Adipocyte (in vitro differentiated cells): Measurements from ENCODE around the gene LAMP5.

Source experiments
- DNase-seq: peaks from one replicate; pipeline ENCODE4 v3.0.0-alpha.2; 2015; ENCODE audit warnings: low read depth
- H3K27me3 ChIP-seq: replicated peaks from 2 replicates; pipeline ENCODE4 v1.7.0; 2013; ENCODE audit warnings: mild to moderate bottlenecking, low read length, moderate library complexity; ENCODE audit not compliant: control insufficient read depth, insufficient read depth
- H3K36me3 ChIP-seq: 2 replicates; pipeline ENCODE4 v1.7.0; 2013; ENCODE audit warnings: low read length, mild to moderate bottlenecking, moderate library complexity; ENCODE audit not compliant: control insufficient read depth, insufficient read depth, severe bottlenecking
- H3K4me1 ChIP-seq: 2 replicates; pipeline ENCODE4 v1.7.0; 2013; ENCODE audit warnings: mild to moderate bottlenecking, low read length, moderate library complexity; ENCODE audit not compliant: control insufficient read depth, insufficient read depth
- H3K4me3 ChIP-seq: 2 replicates; pipeline ENCODE4 v1.7.0; 2013; ENCODE audit warnings: mild to moderate bottlenecking, low read length, moderate library complexity
- H3K9ac ChIP-seq: 2 replicates; pipeline ENCODE4 v1.7.0; 2013; ENCODE audit warnings: mild to moderate bottlenecking, low read length, moderate library complexity
- H3K9me3 ChIP-seq: 2 replicates; pipeline ENCODE4 v1.7.0; 2013; ENCODE audit warnings: mild to moderate bottlenecking, low read length, moderate library complexity; ENCODE audit not compliant: control insufficient read depth

LAMP5 gene

DNA sequence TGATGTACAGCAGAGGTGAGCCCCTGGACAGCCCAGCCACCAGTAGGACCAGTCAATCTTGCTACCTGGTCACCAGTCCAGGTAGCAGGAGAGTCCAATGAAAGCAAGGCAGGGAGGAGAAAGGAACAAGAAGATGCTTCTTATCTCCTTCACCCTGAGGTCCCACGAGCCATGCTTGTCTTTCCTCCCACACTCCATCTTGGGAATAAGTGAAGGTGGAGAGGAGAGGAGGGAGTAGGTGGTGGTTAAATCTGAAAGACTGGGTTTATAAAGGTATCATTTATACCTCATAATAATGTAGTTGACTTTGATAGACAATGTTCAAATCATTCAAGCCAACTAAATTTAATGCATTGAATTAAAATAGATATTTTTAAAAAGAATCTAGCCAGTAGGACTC lies 35.9 kb downstream of the LAMP5 start:
- Histone ChIP-seq H3K4me3 (no peak overlapping the region), H3K27me3 (peaks cover 21% of the 10 kb centered on the region), H3K4me1 (no peaks in the 10 kb centered on the region), H3K9me3 (peaks cover 7% of the 10 kb centered on the region), H3K36me3 (no peaks in the 10 kb centered on the region), H3K9ac (no peak overlapping the region)
- DNase-seq = no peak

DNA sequence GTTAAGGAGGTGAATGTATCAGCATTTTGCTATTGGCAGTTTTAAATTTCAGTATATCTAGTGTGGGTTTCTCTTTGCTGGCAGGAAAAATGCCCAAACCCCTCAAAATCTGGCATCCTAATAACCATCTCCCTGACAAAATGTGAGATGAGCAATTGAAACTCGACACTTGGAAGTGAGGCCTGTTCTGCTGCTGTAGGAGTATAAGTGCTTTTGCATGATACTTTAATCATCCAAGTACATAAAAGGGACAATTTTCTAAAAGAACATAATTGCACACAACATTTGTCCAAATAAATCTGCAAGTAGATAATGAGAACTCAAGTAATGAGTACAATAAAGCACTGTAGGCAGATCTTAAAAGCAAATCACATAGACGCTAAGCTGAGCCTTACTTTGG lies 36.5 kb downstream of the LAMP5 start:
- H3K36me3 ChIP-seq = no peaks in the 10 kb centered on the region
- no peaks in the 10 kb centered on the region for H3K4me1 ChIP-seq
- no peak overlapping the region for H3K4me3 ChIP-seq
- no peak for DNase-seq
- H3K9me3 ChIP-seq = peaks cover 7% of the 10 kb centered on the region
- H3K27me3 ChIP-seq = peaks cover 17% of the 10 kb centered on the region
- no peak overlapping the region for H3K9ac ChIP-seq

DNA sequence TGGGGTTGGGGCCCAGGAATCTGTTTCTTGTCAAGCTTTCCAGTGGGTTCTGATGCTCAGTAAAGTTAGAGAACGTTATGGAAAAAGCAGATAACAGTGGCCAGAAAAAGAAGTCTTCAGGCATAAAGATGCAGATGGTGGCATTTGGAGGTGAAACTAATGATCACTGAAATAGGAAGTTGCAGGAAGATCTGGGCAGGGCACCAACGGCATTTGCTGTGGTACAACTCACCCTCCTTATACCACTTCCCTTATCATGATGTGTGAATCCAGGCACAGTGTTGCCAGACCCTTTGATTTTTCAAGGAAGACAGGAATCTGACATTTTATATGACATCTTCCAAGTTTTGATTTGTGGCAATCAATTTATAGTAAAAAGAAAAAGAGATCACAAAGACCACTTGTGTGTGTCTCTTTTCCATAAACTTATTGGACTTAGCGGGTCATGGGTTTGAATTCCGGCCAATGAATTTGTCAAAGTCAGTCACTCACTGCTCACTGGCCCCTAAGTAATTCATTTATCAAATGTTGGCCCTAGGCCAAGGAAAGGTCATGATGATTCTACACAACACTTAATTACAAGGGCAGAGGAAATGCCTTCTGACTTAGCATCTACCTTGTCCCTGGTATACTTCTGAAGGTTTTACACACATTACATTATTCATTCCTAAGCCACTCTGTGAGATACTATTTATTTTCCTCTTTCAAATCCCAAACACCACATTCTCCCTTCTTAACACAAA lies 37.6 kb downstream of the LAMP5 start:
- Histone ChIP-seq H3K27me3 (peaks cover 6% of the 10 kb centered on the region), H3K4me1 (no peaks in the 10 kb centered on the region), H3K4me3 (no peak overlapping the region), H3K9me3 (peaks cover 7% of the 10 kb centered on the region), H3K9ac (no peak overlapping the region), H3K36me3 (no peaks in the 10 kb centered on the region)
- no peak for DNase-seq

DNA sequence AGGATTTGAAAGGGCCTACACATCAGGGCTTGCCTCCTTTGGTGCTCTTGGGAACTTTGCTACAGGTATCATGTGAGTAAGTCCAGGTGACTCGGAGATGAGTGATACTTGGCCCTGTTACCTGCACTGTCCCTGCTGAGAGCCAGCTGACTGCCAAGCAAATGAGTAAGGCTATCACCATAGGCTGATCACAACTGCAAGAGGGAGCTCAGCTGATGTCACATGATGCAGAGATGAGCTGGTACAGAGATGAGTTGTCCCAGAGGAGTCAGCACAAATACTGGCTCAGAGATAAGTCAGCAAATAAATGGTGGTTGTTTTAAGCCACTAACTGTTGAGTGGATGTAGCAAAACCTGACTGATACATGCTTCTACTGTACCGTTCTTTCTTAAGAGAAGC lies 41.4 kb downstream of the LAMP5 start:
- no peaks in the 10 kb centered on the region for H3K27me3 ChIP-seq
- no peak overlapping the region for H3K9ac ChIP-seq
- H3K9me3 ChIP-seq = peaks cover 7% of the 10 kb centered on the region
- no peaks in the 10 kb centered on the region for H3K36me3 ChIP-seq
- no peaks in the 10 kb centered on the region for H3K4me1 ChIP-seq
- H3K4me3 ChIP-seq = no peak overlapping the region
- DNase-seq = no peak

DNA sequence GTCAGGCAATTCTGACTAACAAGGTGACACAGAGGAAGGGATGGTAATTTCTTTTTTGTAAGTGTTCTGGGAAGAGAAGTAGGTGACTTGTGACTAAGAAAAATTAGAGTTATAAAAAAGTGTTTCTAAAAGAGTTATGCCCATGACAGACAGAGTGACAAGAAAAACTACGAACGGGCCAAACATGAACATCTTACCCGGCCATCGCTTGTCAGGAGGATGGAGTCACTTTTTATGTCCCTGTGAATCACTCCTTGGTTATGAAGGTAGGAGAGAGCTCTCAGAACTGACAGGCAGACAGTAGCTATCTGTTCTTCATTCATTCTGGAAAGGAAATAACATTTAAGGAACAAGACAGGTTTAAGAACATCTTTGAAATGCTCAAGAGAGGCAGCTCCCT lies 43.0 kb downstream of the LAMP5 start:
- H3K4me1 ChIP-seq = no peaks in the 10 kb centered on the region
- peaks cover 7% of the 10 kb centered on the region for H3K9me3 ChIP-seq
- no peak overlapping the region for H3K9ac ChIP-seq
- H3K36me3 ChIP-seq = no peaks in the 10 kb centered on the region
- H3K27me3 ChIP-seq = no peaks in the 10 kb centered on the region
- no peak overlapping the region for H3K4me3 ChIP-seq
- DNase-seq = no peak

DNA sequence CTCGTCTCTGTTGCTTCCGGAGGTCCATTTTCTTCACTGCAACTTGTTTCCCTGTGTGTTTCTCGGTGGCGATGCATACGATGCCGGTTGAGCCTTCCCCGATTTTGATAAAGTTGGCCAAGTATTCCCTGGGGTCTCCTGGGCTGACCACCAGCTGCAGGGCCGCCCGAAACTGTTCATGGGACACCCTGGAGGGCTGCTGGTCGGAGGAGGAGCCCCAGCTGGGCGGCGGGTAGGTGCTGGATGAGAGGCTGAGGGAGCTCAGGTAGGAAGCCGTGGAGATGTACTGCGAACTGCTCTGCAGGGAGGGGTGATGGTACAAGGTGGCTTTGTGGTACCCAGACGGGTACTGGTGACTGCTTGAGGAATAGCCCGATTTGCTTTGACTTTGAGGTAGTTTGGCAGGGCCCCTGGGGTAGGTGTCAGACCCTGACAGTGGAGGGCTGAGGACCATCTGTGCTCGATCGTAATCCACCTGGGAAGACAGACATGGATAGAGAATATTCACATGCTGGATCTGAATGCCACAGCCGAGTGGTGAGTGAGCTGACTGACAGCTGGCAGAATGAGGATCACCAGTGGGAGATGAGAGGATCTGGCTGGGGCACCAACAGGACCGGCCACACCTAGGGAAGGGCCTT lies 51.6 kb downstream of the LAMP5 start:
- Histone ChIP-seq H3K27me3 (peaks cover 18% of the 10 kb centered on the region), H3K36me3 (no peaks in the 10 kb centered on the region), H3K4me3 (no peak overlapping the region), H3K9me3 (peaks cover 6% of the 10 kb centered on the region), H3K9ac (no peak overlapping the region), H3K4me1 (no peaks in the 10 kb centered on the region)
- no peak for DNase-seq

DNA sequence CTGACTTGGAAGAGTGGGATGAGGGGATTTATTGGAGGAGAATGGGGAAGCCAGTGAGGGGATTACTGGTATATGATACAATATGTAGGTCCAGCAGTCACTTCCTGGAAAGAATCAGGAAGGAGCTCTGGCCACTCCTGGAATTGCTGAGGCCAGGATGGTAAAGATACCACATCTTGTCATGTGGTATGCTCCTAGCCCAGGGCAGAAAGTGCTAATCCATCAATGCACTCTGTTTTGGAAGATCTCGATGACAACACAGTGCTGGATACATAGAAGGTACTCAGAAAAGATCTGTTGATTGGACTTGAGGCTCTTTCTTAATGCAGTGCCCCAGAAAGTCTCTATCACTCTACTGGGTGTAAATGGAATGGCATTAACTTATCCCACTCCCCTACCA lies 52.6 kb downstream of the LAMP5 start:
- Histone ChIP-seq H3K9ac (no peak overlapping the region), H3K4me1 (no peaks in the 10 kb centered on the region), H3K27me3 (peaks cover 23% of the 10 kb centered on the region), H3K36me3 (no peaks in the 10 kb centered on the region), H3K9me3 (peaks cover 6% of the 10 kb centered on the region), H3K4me3 (no peak overlapping the region)
- no peak for DNase-seq

DNA sequence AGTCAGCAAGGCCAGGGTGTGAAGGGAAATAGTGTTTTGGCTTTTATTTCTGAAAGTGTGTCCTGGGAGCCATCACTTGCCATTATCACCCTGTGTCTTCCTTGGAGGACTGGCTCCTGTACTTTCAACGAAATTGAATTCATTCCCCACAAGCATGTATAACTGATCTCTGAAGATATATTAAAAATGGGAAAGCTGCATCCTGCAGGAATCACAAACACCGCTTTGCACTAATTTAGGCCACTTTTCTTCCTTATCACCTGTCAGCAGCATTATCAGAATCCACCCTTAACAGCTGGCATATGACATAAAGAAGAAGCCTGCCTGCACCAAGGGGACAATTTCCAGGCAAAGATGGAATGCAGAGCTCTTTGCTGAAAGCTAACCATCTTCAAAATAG lies 56.2 kb downstream of the LAMP5 start:
- Histone ChIP-seq H3K27me3 (peaks cover 50% of the 10 kb centered on the region), H3K36me3 (no peaks in the 10 kb centered on the region), H3K4me1 (no peaks in the 10 kb centered on the region), H3K9me3 (peaks cover 6% of the 10 kb centered on the region), H3K9ac (no peak overlapping the region), H3K4me3 (no peak overlapping the region)
- no peak for DNase-seq

DNA sequence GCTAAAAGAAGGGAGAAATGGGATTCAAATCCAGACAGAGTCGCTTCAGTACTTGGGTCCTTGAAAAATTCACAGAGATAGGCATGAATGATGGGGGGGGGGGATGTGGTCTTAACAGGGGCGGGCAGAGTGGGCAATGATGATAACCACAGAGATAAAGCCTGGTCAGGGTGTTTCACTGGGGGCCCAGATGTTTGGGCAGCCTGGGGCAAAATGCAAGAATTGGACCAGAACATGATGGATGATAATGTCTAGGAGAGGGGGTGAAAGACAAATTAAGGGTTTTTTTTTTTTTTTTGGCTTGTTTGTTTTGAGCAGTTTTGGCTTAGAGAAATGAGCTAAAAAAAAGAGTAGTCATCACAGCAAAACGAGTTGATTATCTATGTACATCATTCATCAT lies 57.4 kb downstream of the LAMP5 start:
- Histone ChIP-seq H3K9me3 (peaks cover 6% of the 10 kb centered on the region), H3K4me1 (no peaks in the 10 kb centered on the region), H3K4me3 (no peak overlapping the region), H3K27me3 (peaks cover 54% of the 10 kb centered on the region), H3K9ac (no peak overlapping the region), H3K36me3 (no peaks in the 10 kb centered on the region)
- no peak for DNase-seq

DNA sequence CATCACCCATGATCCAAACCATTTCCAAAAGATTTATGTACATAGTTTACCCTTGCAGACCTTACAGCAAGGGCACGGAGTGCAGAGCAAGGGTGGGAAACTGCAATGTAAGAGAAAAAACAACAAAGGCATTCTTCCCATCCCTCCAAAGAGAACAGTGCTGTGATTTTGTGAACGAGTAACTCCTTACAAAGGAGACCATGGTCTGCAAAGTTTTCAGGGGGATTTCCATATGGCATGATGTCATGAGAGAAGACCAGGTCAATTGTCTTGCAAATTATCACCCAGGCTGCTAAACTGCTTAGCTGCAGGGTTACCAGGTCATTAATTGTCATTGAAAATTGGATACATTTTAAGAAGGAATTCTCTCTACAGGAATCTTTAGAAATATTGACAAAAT lies 58.3 kb downstream of the LAMP5 start:
- H3K27me3 ChIP-seq = peaks cover 54% of the 10 kb centered on the region
- peaks cover 6% of the 10 kb centered on the region for H3K9me3 ChIP-seq
- no peak overlapping the region for H3K9ac ChIP-seq
- DNase-seq = no peak
- H3K4me3 ChIP-seq = no peak overlapping the region
- H3K36me3 ChIP-seq = no peaks in the 10 kb centered on the region
- no peaks in the 10 kb centered on the region for H3K4me1 ChIP-seq

DNA sequence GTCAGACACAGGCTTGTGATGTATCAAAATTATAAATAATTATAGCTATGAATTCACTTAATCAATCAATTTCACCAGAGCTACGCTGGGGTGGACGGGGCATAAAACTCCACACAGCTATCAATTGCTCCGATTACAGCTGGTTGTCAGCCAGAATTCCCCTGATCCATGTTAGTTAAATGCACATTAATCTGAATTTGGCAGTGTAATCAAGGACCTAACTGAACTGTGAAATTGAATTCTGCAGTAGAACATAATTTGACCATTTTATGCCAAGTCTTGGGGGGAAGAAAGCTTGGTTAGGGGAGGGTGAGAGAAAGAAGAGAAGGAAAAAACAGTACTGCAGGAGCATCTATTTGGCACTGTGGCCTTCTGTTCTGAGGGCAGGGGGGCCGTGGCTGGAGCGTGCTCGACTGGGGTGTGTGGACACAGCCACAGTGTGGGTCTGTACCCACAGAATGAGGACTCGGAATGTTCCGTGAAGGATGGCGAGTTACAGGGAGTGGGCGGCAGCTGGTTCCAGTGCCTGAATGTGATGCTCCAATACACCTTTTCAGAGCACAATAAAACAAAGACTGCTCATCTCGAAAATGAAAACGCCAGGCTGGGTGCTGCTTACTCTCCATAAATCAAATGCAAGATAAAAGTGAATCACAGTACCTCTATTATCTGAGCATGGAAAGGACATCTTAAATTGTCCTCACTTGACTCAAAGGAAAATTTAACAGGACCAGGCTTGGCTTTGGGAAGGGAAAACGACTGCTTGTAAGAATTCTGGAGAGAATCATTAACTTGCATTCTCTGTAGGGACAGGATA lies 59.2 kb downstream of the LAMP5 start:
- no peaks in the 10 kb centered on the region for H3K4me1 ChIP-seq
- peaks cover 6% of the 10 kb centered on the region for H3K9me3 ChIP-seq
- H3K9ac ChIP-seq = no peak overlapping the region
- H3K4me3 ChIP-seq = no peak overlapping the region
- peaks cover 51% of the 10 kb centered on the region for H3K27me3 ChIP-seq
- H3K36me3 ChIP-seq = no peaks in the 10 kb centered on the region
- no peak for DNase-seq
